ENCODE results near the gene FAAP20. TPM values are rescaled to one million over a fixed set of nuclear protein-coding genes. Genes with fewer than 3 reads are reported as not detected.

Gene FAAP20
- total RNA-seq, 1 experiment from 2014 or later: 119 TPM

DNA sequence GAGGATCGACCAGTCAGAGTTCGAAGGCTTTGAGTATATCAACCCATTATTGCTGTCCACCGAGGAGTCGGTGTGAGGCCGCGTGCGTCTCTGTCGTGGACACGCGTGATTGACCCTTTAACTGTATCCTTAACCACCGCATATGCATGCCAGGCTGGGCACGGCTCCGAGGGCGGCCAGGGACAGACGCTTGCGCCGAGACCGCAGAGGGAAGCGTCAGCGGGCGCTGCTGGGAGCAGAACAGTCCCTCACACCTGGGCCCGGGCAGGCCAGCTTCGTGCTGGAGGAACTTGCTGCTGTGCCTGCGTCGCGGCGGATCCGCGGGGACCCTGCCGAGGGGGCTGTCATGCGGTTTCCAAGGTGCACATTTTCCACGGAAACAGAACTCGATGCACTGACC, 9.6 kb downstream of the FAAP20 start:
- Mint-ChIP-seq H3K36me3 (ENCODE audit: insufficient read depth in 1 of 3, low read depth in 3 of 3) (peaks cover 16 to 39% (median 38%) of the 10 kb centered on the region in 3 experiments; a peak in 6 of 7 replicates), H3K27me3 (ENCODE audit: low read depth) (peaks cover 1% of the 10 kb centered on the region; the same call in 1 of the 2 replicates), H3K4me1 (peaks cover 3 to 5% of the 10 kb centered on the region in 2 experiments; a peak in 3 of 4 replicates), H3K9me3 (no peaks in the 10 kb centered on the region), H3K27ac (no peak overlapping the region), H3K4me3 (no peak overlapping the region)
- no peak for DNase-seq
- no peak overlapping the region for H2BK5ac ChIP-seq (ENCODE audit: insufficient read length, low read length)
- no peaks in the 10 kb centered on the region for H3K9me3 ChIP-seq (ENCODE audit: control insufficient read depth, low read depth, low read length)
- H3K23ac ChIP-seq (ENCODE audit: insufficient read length, low read depth, low read length): no peak overlapping the region
- no peak overlapping the region for H3K4me2 ChIP-seq (ENCODE audit: insufficient read depth, insufficient read length, low read length)
- WGBS (ENCODE audit: extremely low coverage, insufficient read length, low lambda C conversion rate): no CpG with 5 or more reads among the region's 33 CpGs
- no peak overlapping the region for H2BK12ac ChIP-seq (ENCODE audit: insufficient read length, low read depth, low read length)
- H3K56ac ChIP-seq (ENCODE audit: insufficient read length, low read depth, low read length): no peak overlapping the region
- no peak overlapping the region for H4K8ac ChIP-seq (replicated peaks; ENCODE audit: insufficient read length, low read depth, low read length)
- TF ChIP-seq, protein P1, sequence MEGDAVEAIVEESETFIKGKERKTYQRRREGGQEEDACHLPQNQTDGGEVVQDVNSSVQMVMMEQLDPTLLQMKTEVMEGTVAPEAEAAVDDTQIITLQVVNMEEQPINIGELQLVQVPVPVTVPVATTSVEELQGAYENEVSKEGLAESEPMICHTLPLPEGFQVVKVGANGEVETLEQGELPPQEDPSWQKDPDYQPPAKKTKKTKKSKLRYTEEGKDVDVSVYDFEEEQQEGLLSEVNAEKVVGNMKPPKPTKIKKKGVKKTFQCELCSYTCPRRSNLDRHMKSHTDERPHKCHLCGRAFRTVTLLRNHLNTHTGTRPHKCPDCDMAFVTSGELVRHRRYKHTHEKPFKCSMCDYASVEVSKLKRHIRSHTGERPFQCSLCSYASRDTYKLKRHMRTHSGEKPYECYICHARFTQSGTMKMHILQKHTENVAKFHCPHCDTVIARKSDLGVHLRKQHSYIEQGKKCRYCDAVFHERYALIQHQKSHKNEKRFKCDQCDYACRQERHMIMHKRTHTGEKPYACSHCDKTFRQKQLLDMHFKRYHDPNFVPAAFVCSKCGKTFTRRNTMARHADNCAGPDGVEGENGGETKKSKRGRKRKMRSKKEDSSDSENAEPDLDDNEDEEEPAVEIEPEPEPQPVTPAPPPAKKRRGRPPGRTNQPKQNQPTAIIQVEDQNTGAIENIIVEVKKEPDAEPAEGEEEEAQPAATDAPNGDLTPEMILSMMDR (conservative IDR thresholded peaks at IDR 0.05): no peak
- H3T11ph ChIP-seq (ENCODE audit: low read length): no peak overlapping the region
- H3K9ac ChIP-seq (ENCODE audit: extremely low read depth, insufficient read length, low read length): no peak overlapping the region
- no peak overlapping the region for H3K14ac ChIP-seq (ENCODE audit: insufficient read depth, low read length)
- H4K91ac ChIP-seq (ENCODE audit: insufficient read length, low read depth, low read length): no peak overlapping the region
- H4K5ac ChIP-seq (ENCODE audit: insufficient read length, low read depth, low read length): no peak overlapping the region
- H3K4me1 ChIP-seq (ENCODE audit: insufficient read depth, low read length): no peaks in the 10 kb centered on the region
- H3K27ac ChIP-seq (ENCODE audit: insufficient read length, low read depth, low read length): no peak overlapping the region
- H4K20me1 ChIP-seq (ENCODE audit: control insufficient read depth, insufficient read depth, insufficient read length): no peaks in the 10 kb centered on the region
- no peak overlapping the region for H2BK120ac ChIP-seq (ENCODE audit: low read depth, low read length, poor library complexity, severe bottlenecking)
- H3K27me3 ChIP-seq (ENCODE audit: insufficient read depth, low read length): no peaks in the 10 kb centered on the region
- H2AK5ac ChIP-seq (ENCODE audit: insufficient read length, low read length): no peak overlapping the region
- no peaks in the 10 kb centered on the region for H3K23me2 ChIP-seq (ENCODE audit: insufficient read length, low read depth, low read length, poor library complexity, severe bottlenecking)
- no peak overlapping the region for H2AFZ ChIP-seq (ENCODE audit: low read length)
- H2BK20ac ChIP-seq (ENCODE audit: low read depth, low read length, poor library complexity, severe bottlenecking): no peak overlapping the region
- no peaks in the 10 kb centered on the region for H3K79me2 ChIP-seq (ENCODE audit: insufficient read depth, low read length)
- no peak overlapping the region for H3K18ac ChIP-seq (ENCODE audit: insufficient read length, low read depth, low read length)
- H3K4ac ChIP-seq (ENCODE audit: low read depth, low read length): no peak overlapping the region
- no peak overlapping the region for H2BK15ac ChIP-seq (ENCODE audit: low read depth, low read length)
- no peaks in the 10 kb centered on the region for H3K79me1 ChIP-seq (ENCODE audit: insufficient read depth, low read depth, low read length, poor library complexity, severe bottlenecking)

Measured in H9 (cell line).